H1 (cell line): ENCODE results near the gene ZACN. TPM values are rescaled to one million over a fixed set of nuclear protein-coding genes. Genes with fewer than 3 reads are reported as not detected.

ENCODE experiments used
- ATF2 ChIP-seq: IDR thresholded peaks from 2 replicates; pipeline ENCODE4 v1.6.1; 2012; ENCODE audit warnings: low read length, inconsistent platforms
- ATF3 ChIP-seq: IDR thresholded peaks from 2 replicates; pipeline ENCODE4 v1.6.1; 2011; ENCODE audit warnings: low read depth, mild to moderate bottlenecking, low read length; ENCODE audit not compliant: insufficient read depth
- PHF8 ChIP-seq: fragments of 200-600 bp; sonication (generic); conservative IDR thresholded peaks from 2 replicates; pipeline ENCODE4 v1.7.1; 2012; ENCODE audit warnings: low read depth, mild to moderate bottlenecking, inconsistent platforms, low read length, moderate library complexity
- polyA plus RNA-seq, 7 experiments: library from polyadenylated mRNA; depleted of rRNA in 3 of 7; stranded (reverse) in 5 of 7; unstranded in 2 of 7; fragments of >200 nt in 5 of 7; fragments of 200-250 nt in 2 of 7; gene quantifications; 1 replicate in 5 of 7; 2 replicates in 1 of 7; 4 replicates in 1 of 7; pipeline versions ENCODE4 v1.2.1 to v1.2.3, GENCODE V29; 2011 to 2013; ENCODE audit warnings: missing spikeins in 2 of 7, mixed read lengths in 2 of 7
- total RNA-seq: library from RNA; stranded (reverse); fragmentation: NEBNext Ultra II Directional; extraction: Animal tissue kit (Norgen Biotek cat#: 25700); gene quantifications from 2 replicates; pipeline ENCODE4 v1.2.1, GENCODE V29; 2021

The ZACN gene
- total and polyA plus RNA-seq, 2 of the 8 experiments (the other 6 are each of a cell fraction or from before 2014, with no cell fraction given), result 0.26 TPM; not detected in 1

- no peak for TF ChIP-seq ATF3
- TF ChIP-seq PHF8, result no peak
- TF ChIP-seq ATF2, result no peak
Observed at GRCh38 chr17:76089680-76090516, 10.9 kb downstream of the ZACN start (continued).
